HepG2 (cell line): ENCODE results near the gene ELP5. TPM values are rescaled to one million over a fixed set of nuclear protein-coding genes. Genes with fewer than 3 reads are reported as not detected.

ENCODE experiments used
- GPN1 ChIP-seq: sonication (generic); formaldehyde crosslinking; IDR thresholded peaks from 2 replicates; pipeline ENCODE4 v1.5.1; 2020; ENCODE audit warnings: missing genetic modification reagents, borderline replicate concordance
- MXD4 ChIP-seq: IDR thresholded peaks from 2 replicates; pipeline ENCODE4 v1.6.1; 2016; ENCODE audit warnings: mild to moderate bottlenecking, missing biosample characterization, missing genetic modification reagents
- SOX5 ChIP-seq: IDR thresholded peaks from 2 replicates; pipeline ENCODE4 v1.6.1; 2016; ENCODE audit warnings: borderline replicate concordance
- SRSF4 ChIP-seq: fragments of 200-400 bp; formaldehyde crosslinking; IDR thresholded peaks from one replicate; pipeline ENCODE4 v1.6.1; 2018; ENCODE audit warnings: mild to moderate bottlenecking, low read depth, low read length, moderate library complexity; ENCODE audit not compliant: poor library complexity, severe bottlenecking
- ZNF496 ChIP-seq: sonication (generic); formaldehyde crosslinking; IDR thresholded peaks from 2 replicates; pipeline ENCODE4 v1.8.1; 2023; ENCODE audit warnings: mild to moderate bottlenecking, moderate library complexity, missing genetic modification reagents; ENCODE audit not compliant: insufficient replicate concordance
- polyA plus RNA-seq, 8 experiments: library from polyadenylated mRNA; depleted of rRNA in 3 of 8; stranded (reverse) in 7 of 8; unstranded in 1 of 8; fragments of >200 nt; fragmentation: Illumina TruSeq in 4 of 8; extraction: Trizol in 4 of 8; gene quantifications; 2 replicates each; pipeline versions ENCODE4 v1.2.1 to v1.2.3, GENCODE V29; 2011 to 2016; ENCODE audit warnings: low read depth in 4 of 8, missing spikeins in 1 of 8, mixed read lengths in 1 of 8; ENCODE audit not compliant: insufficient read depth in 1 of 8
- total RNA-seq, 5 experiments: library from RNA; depleted of rRNA; stranded (reverse); fragments of >200 nt; fragmentation: Illumina TruSeq; extraction: Trizol; gene quantifications; 2 replicates each; pipeline ENCODE4 v1.2.3, GENCODE V29; 2016; ENCODE audit warnings: low read depth in 1 of 5
- TF ChIP-seq, protein P1 (sequence below): sonication (generic); formaldehyde crosslinking; IDR thresholded peaks from 2 replicates; pipeline ENCODE4 v1.4.0; 2020; ENCODE audit warnings: missing genetic modification reagents, borderline replicate concordance
- TF ChIP-seq, protein P2 (sequence below): sonication (generic); formaldehyde crosslinking; IDR thresholded peaks from 2 replicates; pipeline ENCODE4 v1.5.1; 2020; ENCODE audit warnings: mild to moderate bottlenecking, missing genetic modification reagents, moderate library complexity
- TF ChIP-seq, protein P3 (sequence below): sonication (generic); formaldehyde crosslinking; IDR thresholded peaks from 2 replicates; pipeline ENCODE4 v1.5.0; 2020; ENCODE audit warnings: mild to moderate bottlenecking, missing genetic modification reagents
- TF ChIP-seq, protein P4 (sequence below): sonication (generic); formaldehyde crosslinking; IDR thresholded peaks from 2 replicates; pipeline ENCODE4 v1.4.0; 2020; ENCODE audit warnings: mild to moderate bottlenecking, missing genetic modification reagents
- TF ChIP-seq, protein P5 (sequence below): sonication (generic); formaldehyde crosslinking; IDR thresholded peaks from 2 replicates; pipeline ENCODE4 v1.8.0; 2022; ENCODE audit warnings: mild to moderate bottlenecking, missing genetic modification reagents, moderate library complexity
- TF ChIP-seq, protein P6 (sequence below): IDR thresholded peaks from 2 replicates; pipeline ENCODE4 v1.6.1; 2016; ENCODE audit warnings: mild to moderate bottlenecking, missing biosample characterization, missing genetic modification reagents

Gene ELP5
- total and polyA plus RNA-seq, 2 of the 13 experiments (the other 11 are each of a cell fraction or from before 2014, with no cell fraction given) = 67.6 to 69.8 TPM

DNA sequence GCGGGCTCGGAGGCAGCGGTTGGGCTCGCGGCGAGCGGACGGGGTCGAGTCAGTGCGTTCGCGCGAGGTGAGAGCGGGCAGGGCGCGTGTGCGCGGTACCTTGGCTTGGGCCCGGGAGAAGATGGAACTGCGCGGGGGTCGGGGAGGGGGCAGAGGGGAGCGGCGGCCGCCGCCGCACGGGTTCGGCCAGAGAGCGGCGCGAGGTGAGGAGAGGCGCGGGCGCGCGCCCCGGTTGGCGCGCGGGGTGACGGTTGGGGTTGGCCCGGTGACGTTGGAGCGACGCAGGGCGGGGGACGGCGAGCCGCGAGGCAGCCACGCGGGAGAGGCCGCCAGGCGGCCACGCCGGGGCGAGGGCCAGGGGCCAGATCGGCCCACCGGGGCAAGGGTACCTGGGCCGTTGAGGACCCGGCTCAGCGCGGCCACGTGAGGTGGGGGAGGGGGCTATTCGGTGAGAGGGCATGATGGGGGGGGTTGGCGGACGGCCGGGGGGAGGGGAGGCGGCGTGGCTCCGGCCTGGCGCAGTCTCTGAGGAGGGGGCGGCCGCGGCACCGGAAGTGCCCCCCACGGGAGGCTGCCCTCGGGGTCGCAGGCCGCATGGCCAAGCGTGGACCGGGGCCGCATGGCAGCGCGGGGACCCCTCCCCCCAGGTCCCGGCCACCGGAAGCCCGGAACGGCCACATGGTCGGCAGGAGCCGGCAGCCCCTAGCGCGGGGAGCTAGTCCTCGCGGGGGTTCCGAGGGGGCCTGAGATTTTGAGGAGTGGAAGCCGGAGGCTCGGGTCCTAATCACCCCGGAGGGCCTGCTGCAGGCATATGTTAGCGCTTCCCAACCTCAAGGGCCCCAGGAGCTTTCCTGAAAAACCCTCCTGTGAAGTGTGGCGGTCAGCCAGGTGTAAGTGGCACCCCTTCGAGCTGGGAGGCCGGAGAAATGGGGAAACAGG lies 55.9 kb downstream of the ELP5 start (continued):
- TF ChIP-seq, protein P1, sequence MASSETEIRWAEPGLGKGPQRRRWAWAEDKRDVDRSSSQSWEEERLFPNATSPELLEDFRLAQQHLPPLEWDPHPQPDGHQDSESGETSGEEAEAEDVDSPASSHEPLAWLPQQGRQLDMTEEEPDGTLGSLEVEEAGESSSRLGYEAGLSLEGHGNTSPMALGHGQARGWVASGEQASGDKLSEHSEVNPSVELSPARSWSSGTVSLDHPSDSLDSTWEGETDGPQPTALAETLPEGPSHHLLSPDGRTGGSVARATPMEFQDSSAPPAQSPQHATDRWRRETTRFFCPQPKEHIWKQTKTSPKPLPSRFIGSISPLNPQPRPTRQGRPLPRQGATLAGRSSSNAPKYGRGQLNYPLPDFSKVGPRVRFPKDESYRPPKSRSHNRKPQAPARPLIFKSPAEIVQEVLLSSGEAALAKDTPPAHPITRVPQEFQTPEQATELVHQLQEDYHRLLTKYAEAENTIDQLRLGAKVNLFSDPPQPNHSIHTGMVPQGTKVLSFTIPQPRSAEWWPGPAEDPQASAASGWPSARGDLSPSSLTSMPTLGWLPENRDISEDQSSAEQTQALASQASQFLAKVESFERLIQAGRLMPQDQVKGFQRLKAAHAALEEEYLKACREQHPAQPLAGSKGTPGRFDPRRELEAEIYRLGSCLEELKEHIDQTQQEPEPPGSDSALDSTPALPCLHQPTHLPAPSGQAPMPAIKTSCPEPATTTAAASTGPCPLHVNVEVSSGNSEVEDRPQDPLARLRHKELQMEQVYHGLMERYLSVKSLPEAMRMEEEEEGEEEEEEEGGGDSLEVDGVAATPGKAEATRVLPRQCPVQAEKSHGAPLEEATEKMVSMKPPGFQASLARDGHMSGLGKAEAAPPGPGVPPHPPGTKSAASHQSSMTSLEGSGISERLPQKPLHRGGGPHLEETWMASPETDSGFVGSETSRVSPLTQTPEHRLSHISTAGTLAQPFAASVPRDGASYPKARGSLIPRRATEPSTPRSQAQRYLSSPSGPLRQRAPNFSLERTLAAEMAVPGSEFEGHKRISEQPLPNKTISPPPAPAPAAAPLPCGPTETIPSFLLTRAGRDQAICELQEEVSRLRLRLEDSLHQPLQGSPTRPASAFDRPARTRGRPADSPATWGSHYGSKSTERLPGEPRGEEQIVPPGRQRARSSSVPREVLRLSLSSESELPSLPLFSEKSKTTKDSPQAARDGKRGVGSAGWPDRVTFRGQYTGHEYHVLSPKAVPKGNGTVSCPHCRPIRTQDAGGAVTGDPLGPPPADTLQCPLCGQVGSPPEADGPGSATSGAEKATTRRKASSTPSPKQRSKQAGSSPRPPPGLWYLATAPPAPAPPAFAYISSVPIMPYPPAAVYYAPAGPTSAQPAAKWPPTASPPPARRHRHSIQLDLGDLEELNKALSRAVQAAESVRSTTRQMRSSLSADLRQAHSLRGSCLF = no peak
- TF ChIP-seq SRSF4 (no peak), ZNF496 (no peak), MXD4 (CRISPR knock-in tag) (peak; percentile 55; the same call in 1 of the 2 replicates), SOX5 (CRISPR knock-in tag) (no peak), GPN1 (no peak; the same call in 1 of the 2 replicates)
- TF ChIP-seq, protein P2, sequence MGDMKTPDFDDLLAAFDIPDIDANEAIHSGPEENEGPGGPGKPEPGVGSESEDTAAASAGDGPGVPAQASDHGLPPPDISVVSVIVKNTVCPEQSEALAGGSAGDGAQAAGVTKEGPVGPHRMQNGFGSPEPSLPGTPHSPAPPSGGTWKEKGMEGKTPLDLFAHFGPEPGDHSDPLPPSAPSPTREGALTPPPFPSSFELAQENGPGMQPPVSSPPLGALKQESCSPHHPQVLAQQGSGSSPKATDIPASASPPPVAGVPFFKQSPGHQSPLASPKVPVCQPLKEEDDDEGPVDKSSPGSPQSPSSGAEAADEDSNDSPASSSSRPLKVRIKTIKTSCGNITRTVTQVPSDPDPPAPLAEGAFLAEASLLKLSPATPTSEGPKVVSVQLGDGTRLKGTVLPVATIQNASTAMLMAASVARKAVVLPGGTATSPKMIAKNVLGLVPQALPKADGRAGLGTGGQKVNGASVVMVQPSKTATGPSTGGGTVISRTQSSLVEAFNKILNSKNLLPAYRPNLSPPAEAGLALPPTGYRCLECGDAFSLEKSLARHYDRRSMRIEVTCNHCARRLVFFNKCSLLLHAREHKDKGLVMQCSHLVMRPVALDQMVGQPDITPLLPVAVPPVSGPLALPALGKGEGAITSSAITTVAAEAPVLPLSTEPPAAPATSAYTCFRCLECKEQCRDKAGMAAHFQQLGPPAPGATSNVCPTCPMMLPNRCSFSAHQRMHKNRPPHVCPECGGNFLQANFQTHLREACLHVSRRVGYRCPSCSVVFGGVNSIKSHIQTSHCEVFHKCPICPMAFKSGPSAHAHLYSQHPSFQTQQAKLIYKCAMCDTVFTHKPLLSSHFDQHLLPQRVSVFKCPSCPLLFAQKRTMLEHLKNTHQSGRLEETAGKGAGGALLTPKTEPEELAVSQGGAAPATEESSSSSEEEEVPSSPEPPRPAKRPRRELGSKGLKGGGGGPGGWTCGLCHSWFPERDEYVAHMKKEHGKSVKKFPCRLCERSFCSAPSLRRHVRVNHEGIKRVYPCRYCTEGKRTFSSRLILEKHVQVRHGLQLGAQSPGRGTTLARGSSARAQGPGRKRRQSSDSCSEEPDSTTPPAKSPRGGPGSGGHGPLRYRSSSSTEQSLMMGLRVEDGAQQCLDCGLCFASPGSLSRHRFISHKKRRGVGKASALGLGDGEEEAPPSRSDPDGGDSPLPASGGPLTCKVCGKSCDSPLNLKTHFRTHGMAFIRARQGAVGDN (CRISPR knock-in tag) = peak; percentile 78
- TF ChIP-seq, protein P3, sequence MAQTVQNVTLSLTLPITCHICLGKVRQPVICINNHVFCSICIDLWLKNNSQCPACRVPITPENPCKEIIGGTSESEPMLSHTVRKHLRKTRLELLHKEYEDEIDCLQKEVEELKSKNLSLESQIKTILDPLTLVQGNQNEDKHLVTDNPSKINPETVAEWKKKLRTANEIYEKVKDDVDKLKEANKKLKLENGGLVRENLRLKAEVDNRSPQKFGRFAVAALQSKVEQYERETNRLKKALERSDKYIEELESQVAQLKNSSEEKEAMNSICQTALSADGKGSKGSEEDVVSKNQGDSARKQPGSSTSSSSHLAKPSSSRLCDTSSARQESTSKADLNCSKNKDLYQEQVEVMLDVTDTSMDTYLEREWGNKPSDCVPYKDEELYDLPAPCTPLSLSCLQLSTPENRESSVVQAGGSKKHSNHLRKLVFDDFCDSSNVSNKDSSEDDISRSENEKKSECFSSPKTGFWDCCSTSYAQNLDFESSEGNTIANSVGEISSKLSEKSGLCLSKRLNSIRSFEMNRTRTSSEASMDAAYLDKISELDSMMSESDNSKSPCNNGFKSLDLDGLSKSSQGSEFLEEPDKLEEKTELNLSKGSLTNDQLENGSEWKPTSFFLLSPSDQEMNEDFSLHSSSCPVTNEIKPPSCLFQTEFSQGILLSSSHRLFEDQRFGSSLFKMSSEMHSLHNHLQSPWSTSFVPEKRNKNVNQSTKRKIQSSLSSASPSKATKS (CRISPR knock-in tag) = no peak
- TF ChIP-seq, protein P4, sequence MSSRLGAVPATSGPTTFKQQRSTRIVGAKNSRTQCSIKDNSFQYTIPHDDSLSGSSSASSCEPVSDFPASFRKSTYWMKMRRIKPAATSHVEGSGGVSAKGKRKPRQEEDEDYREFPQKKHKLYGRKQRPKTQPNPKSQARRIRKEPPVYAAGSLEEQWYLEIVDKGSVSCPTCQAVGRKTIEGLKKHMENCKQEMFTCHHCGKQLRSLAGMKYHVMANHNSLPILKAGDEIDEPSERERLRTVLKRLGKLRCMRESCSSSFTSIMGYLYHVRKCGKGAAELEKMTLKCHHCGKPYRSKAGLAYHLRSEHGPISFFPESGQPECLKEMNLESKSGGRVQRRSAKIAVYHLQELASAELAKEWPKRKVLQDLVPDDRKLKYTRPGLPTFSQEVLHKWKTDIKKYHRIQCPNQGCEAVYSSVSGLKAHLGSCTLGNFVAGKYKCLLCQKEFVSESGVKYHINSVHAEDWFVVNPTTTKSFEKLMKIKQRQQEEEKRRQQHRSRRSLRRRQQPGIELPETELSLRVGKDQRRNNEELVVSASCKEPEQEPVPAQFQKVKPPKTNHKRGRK (CRISPR knock-in tag) = no peak
- TF ChIP-seq, protein P5, sequence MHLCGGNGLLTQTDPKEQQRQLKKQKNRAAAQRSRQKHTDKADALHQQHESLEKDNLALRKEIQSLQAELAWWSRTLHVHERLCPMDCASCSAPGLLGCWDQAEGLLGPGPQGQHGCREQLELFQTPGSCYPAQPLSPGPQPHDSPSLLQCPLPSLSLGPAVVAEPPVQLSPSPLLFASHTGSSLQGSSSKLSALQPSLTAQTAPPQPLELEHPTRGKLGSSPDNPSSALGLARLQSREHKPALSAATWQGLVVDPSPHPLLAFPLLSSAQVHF (CRISPR knock-in tag) = no peak
- TF ChIP-seq, protein P6, sequence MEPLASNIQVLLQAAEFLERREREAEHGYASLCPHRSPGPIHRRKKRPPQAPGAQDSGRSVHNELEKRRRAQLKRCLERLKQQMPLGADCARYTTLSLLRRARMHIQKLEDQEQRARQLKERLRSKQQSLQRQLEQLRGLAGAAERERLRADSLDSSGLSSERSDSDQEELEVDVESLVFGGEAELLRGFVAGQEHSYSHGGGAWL = peak; percentile 75
